Measurements from ENCODE around the gene CBLC. TPM values are rescaled to one million over a fixed set of nuclear protein-coding genes. Genes with fewer than 3 reads are reported as not detected.
A peak's percentile ranks its signal among the peaks of the same experiment; 100 is the strongest.

CBLC gene
- total RNA-seq, 1 donor from 2014 or later: 65.0 TPM

DNA sequence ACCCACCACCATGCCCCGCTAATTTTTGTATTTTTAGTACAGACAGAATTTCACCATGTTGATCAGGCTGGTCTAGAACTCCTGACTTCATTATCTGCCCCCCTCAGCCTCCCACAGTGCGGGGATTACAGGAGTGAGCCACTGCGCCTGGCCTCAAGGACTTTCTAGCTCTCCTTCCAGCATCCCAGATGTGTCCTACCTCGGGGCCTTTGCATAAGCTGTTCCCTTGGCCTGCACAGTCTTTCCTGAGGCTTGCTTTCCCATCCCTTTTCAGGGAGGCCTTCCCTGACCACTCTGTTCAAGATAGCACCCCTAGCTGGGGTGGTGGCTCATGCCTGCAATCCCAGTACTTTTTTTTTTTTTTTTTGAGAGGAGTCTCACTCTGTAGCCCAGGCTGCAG is 16.9 kb downstream of the CBLC start:
- H3K36me3 ChIP-seq (ENCODE audit: control insufficient read depth, insufficient read depth, low read length): peaks cover 45% of the 10 kb centered on the region
- no peak for FAIRE-seq
- TF ChIP-seq, protein P1, sequence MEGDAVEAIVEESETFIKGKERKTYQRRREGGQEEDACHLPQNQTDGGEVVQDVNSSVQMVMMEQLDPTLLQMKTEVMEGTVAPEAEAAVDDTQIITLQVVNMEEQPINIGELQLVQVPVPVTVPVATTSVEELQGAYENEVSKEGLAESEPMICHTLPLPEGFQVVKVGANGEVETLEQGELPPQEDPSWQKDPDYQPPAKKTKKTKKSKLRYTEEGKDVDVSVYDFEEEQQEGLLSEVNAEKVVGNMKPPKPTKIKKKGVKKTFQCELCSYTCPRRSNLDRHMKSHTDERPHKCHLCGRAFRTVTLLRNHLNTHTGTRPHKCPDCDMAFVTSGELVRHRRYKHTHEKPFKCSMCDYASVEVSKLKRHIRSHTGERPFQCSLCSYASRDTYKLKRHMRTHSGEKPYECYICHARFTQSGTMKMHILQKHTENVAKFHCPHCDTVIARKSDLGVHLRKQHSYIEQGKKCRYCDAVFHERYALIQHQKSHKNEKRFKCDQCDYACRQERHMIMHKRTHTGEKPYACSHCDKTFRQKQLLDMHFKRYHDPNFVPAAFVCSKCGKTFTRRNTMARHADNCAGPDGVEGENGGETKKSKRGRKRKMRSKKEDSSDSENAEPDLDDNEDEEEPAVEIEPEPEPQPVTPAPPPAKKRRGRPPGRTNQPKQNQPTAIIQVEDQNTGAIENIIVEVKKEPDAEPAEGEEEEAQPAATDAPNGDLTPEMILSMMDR (IDR thresholded peaks at IDR 0.05; ENCODE audit: insufficient read depth, low read length, severe bottlenecking): no peak
- no peaks in the 10 kb centered on the region for H3K27me3 ChIP-seq (ENCODE audit: control insufficient read depth, insufficient read depth, low read length)
- DNase-seq (ENCODE audit: low read depth): no peak
- H3K4me3 ChIP-seq (ENCODE audit: low read depth, low read length): no peak overlapping the region

DNA sequence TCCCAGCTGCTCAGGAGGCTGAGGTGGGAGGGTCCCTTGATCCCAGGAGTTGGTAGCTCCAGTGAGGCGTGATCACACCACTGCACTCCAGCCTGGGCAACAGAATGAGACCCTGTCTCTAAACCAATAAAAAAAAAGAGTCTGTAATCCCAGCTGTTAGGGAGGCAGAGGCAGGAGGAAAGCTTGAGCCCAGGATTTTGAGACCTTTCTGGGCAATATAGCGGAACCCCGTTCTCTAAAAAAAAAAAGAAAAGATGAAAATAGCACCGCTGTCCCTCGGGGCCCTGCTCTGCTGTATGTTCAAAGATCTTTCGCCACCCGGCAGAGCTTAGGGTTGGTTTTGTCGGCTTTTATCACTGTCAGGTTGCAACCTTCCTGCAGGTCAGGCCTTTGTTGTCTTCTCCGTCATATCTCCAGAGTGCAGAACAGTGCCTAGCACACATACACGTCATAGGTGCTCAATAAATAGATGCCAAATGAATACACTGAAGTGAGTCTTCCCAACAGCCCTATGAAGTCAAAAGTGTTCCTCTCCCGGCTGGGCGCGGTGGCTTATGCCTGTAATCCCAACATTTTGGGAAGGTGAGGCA is 17.8 kb downstream of the CBLC start:
- DNase-seq (ENCODE audit: low read depth) (no peak), FAIRE-seq (no peak)
- Histone ChIP-seq H3K36me3 (ENCODE audit: control insufficient read depth, insufficient read depth, low read length) (peaks cover 42% of the 10 kb centered on the region), H3K4me3 (ENCODE audit: low read depth, low read length) (no peak overlapping the region), H3K27me3 (ENCODE audit: control insufficient read depth, insufficient read depth, low read length) (no peaks in the 10 kb centered on the region)
- TF ChIP-seq, protein P1 (IDR thresholded peaks at IDR 0.05; ENCODE audit: insufficient read depth, low read length, severe bottlenecking): no peak

DNA sequence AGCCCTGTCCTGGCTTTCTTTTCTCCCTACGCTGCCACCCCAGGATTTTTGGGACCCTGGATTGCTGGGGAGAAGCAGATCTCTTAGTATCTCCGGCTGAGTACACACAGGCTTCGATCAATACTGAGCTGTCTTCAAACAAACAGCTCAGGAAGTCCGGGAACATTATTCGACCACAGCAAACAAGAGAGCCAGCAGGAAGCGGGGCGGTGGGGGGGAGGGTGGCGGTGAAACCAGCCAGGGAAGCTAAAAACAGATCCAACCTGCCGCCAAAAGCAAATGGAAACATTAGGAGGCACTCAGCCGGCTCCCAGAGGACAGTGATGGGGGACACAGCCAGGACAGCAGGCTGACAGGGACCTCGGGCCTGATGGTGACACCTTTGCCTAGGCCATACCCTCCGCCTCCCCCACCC is 19.0 kb downstream of the CBLC start:
- Histone ChIP-seq H3K4me3 (ENCODE audit: low read depth, low read length) (no peak overlapping the region), H3K36me3 (ENCODE audit: control insufficient read depth, insufficient read depth, low read length) (peaks cover 40% of the 10 kb centered on the region), H3K27me3 (ENCODE audit: control insufficient read depth, insufficient read depth, low read length) (no peaks in the 10 kb centered on the region)
- no peak for DNase-seq (ENCODE audit: low read depth)
- no peak for FAIRE-seq
- TF ChIP-seq, protein P1 (IDR thresholded peaks at IDR 0.05; ENCODE audit: insufficient read depth, low read length, severe bottlenecking): no peak

DNA sequence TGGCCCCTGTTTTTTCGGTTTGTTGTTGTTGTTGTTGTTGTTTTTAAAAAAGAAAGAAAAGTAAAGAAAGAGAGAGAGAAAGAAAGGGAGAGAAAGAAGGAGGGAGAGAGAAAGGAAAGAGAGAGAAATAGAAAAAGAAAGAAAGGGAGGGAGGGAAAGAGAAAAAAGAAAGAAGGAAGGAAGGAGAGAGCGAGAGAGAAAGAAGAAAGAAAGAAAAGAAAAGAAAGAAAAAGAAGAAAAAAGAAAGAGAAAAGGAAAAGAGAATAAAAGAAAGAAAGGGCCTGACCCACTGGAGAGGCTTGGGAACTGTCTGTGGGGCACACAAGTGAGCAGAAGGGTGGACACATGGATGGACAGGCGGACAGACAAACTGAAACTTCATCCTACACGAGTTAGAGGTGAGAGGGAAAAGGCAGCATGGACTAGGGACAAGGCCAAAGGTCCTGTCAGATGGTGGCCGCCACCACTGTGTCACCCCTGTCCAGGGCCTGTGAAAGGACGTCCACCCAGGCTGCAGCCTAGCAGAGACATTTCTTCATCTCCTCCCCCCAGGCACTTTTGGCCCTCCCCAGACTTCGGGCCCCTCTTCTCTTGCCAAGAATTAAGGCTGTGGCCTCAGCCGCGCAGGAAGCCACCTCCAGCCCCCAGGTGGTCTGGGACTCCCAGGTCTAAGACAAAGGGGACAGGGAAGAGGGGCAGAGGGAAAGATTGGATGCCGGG is 22.1 kb downstream of the CBLC start:
- Histone ChIP-seq H3K4me3 (ENCODE audit: low read depth, low read length) (no peak overlapping the region), H3K36me3 (ENCODE audit: control insufficient read depth, insufficient read depth, low read length) (peaks cover 28% of the 10 kb centered on the region), H3K27me3 (ENCODE audit: control insufficient read depth, insufficient read depth, low read length) (no peaks in the 10 kb centered on the region)
- no peak for FAIRE-seq
- TF ChIP-seq, protein P1 (IDR thresholded peaks at IDR 0.05; ENCODE audit: insufficient read depth, low read length, severe bottlenecking): no peak
- no peak for DNase-seq (ENCODE audit: low read depth)

DNA sequence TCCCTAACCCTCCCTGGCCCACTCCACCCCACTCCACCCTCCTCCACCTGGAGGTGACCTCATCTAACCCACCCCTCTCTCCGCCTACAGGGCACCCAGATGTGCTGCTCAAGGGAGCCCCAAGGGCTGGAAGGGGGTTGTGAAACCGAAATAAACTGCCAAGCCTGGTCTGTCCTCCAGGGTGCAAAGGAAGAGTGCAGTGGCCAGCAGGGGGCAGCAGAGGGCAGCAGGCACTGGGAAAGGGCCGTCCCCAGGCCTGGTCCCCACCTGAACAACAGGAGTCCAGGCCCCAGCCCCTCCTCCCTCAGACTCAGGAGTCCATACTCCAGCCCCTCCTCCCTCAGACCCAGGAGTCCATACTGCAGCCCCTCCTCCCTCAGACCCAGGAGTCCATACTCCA is 22.8 kb downstream of the CBLC start:
- FAIRE-seq: no peak
- peak; percentile 60 for DNase-seq (ENCODE audit: low read depth)

More for the DNA sequence above, 22.8 kb downstream of the CBLC start:
- no peak overlapping the region for H3K4me3 ChIP-seq (ENCODE audit: low read depth, low read length)
- H3K36me3 ChIP-seq (ENCODE audit: control insufficient read depth, insufficient read depth, low read length): peaks cover 22% of the 10 kb centered on the region
- TF ChIP-seq, protein P1 (IDR thresholded peaks at IDR 0.05; ENCODE audit: insufficient read depth, low read length, severe bottlenecking): peak; percentile 98
- H3K27me3 ChIP-seq (ENCODE audit: control insufficient read depth, insufficient read depth, low read length): no peaks in the 10 kb centered on the region

Measured in bronchial epithelial cell (primary cell).